ENCODE results near the gene CCDC152. TPM values are rescaled to one million over a fixed set of nuclear protein-coding genes. Genes with fewer than 3 reads are reported as not detected.

CCDC152 gene
- polyA plus RNA-seq, 1 donor (not counting 4 experiments of a cell fraction or from before 2014, with no cell fraction given): 0.71 TPM

- no peak for FAIRE-seq
- TF ChIP-seq, protein P1, sequence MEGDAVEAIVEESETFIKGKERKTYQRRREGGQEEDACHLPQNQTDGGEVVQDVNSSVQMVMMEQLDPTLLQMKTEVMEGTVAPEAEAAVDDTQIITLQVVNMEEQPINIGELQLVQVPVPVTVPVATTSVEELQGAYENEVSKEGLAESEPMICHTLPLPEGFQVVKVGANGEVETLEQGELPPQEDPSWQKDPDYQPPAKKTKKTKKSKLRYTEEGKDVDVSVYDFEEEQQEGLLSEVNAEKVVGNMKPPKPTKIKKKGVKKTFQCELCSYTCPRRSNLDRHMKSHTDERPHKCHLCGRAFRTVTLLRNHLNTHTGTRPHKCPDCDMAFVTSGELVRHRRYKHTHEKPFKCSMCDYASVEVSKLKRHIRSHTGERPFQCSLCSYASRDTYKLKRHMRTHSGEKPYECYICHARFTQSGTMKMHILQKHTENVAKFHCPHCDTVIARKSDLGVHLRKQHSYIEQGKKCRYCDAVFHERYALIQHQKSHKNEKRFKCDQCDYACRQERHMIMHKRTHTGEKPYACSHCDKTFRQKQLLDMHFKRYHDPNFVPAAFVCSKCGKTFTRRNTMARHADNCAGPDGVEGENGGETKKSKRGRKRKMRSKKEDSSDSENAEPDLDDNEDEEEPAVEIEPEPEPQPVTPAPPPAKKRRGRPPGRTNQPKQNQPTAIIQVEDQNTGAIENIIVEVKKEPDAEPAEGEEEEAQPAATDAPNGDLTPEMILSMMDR (optimal IDR thresholded peaks at IDR 0.05 in 1 of 3, IDR thresholded peaks at IDR 0.05 in 1 of 3, conservative IDR thresholded peaks at IDR 0.05 in 1 of 3; ENCODE audit: extremely low read depth in 1 of 3, insufficient read depth in 2 of 3, low read length in 3 of 3): no peak
- no peak for TF ChIP-seq EZH2 (IDR thresholded peaks at IDR 0.05; ENCODE audit: low read length)
- dilution Hi-C loops (cut with MboI; ENCODE audit: extremely low pct_ligation_motif_present, low sequenced_read_pairs): no loop called here
Measured at GRCh38 chr5:42825422-42826148, 69.0 kb downstream of the CCDC152 start.

GRCh38 chr5:42826757-42827515, 70.3 kb downstream of the CCDC152 start:
- TF ChIP-seq, protein P1 (optimal IDR thresholded peaks at IDR 0.05 in 1 of 3, IDR thresholded peaks at IDR 0.05 in 1 of 3, conservative IDR thresholded peaks at IDR 0.05 in 1 of 3; ENCODE audit: extremely low read depth in 1 of 3, insufficient read depth in 2 of 3, low read length in 3 of 3): no peak
- no peak for TF ChIP-seq EZH2 (IDR thresholded peaks at IDR 0.05; ENCODE audit: low read length)
- dilution Hi-C loops (cut with MboI; ENCODE audit: extremely low pct_ligation_motif_present, low sequenced_read_pairs): no loop called here

More at GRCh38 chr5:42825422-42826148, 69.0 kb downstream of the CCDC152 start:
- Histone ChIP-seq H3K9me1 (ENCODE audit: control insufficient read depth, extremely low read depth, insufficient read depth, low read length) (no peaks in the 10 kb centered on the region), H3K27ac (ENCODE audit: control insufficient read depth, insufficient read depth, low read length) (no peak overlapping the region), H3K9ac (ENCODE audit: control insufficient read depth, extremely low read depth, insufficient read depth, low read length) (no peak overlapping the region), H3K79me2 (ENCODE audit: control insufficient read depth, insufficient read depth, low read length) (no peaks in the 10 kb centered on the region), H2AFZ (ENCODE audit: control insufficient read depth, low read length) (no peak overlapping the region), H3K4me1 (ENCODE audit: control insufficient read depth, extremely low read depth, insufficient read depth, low read length) (no peaks in the 10 kb centered on the region), H3K4me3 (ENCODE audit: control insufficient read depth in 2 of 3, extremely low read depth in 1 of 3, insufficient read depth in 2 of 3, low read depth in 1 of 3, low read length in 3 of 3) (no peak overlapping the region), H3K9me3 (ENCODE audit: control insufficient read depth, low read depth, low read length) (no peaks in the 10 kb centered on the region), H4K20me1 (ENCODE audit: control insufficient read depth, extremely low read depth, insufficient read depth, low read length) (no peaks in the 10 kb centered on the region), H3K27me3 (ENCODE audit: control insufficient read depth, extremely low read depth, insufficient read depth, low read length) (peaks cover 2% of the 10 kb centered on the region), H3K36me3 (ENCODE audit: control insufficient read depth in 2 of 2, extremely low read depth in 1 of 2, insufficient read depth in 2 of 2, low read length in 2 of 2) (no peaks in the 10 kb centered on the region), H3K4me2 (ENCODE audit: control insufficient read depth, extremely low read depth, insufficient read depth, low read depth, low read length) (no peak overlapping the region)
- no peak for DNase-seq (ENCODE audit: low read depth, low spot score)

More at GRCh38 chr5:42826757-42827515, 70.3 kb downstream of the CCDC152 start:
- no peak for DNase-seq (ENCODE audit: low read depth, low spot score)
- Histone ChIP-seq H3K9ac (ENCODE audit: control insufficient read depth, extremely low read depth, insufficient read depth, low read length) (no peak overlapping the region), H3K79me2 (ENCODE audit: control insufficient read depth, insufficient read depth, low read length) (no peaks in the 10 kb centered on the region), H3K9me1 (ENCODE audit: control insufficient read depth, extremely low read depth, insufficient read depth, low read length) (no peaks in the 10 kb centered on the region), H3K4me3 (ENCODE audit: control insufficient read depth in 2 of 3, extremely low read depth in 1 of 3, insufficient read depth in 2 of 3, low read depth in 1 of 3, low read length in 3 of 3) (no peak overlapping the region), H3K27ac (ENCODE audit: control insufficient read depth, insufficient read depth, low read length) (no peak overlapping the region), H3K36me3 (ENCODE audit: control insufficient read depth in 2 of 2, extremely low read depth in 1 of 2, insufficient read depth in 2 of 2, low read length in 2 of 2) (no peaks in the 10 kb centered on the region), H3K4me2 (ENCODE audit: control insufficient read depth, extremely low read depth, insufficient read depth, low read depth, low read length) (no peak overlapping the region), H3K27me3 (ENCODE audit: control insufficient read depth, extremely low read depth, insufficient read depth, low read length) (peaks cover 2% of the 10 kb centered on the region), H3K4me1 (ENCODE audit: control insufficient read depth, extremely low read depth, insufficient read depth, low read length) (no peaks in the 10 kb centered on the region), H2AFZ (ENCODE audit: control insufficient read depth, low read length) (no peak overlapping the region), H3K9me3 (ENCODE audit: control insufficient read depth, low read depth, low read length) (no peaks in the 10 kb centered on the region), H4K20me1 (ENCODE audit: control insufficient read depth, extremely low read depth, insufficient read depth, low read length) (no peaks in the 10 kb centered on the region)
- no peak for FAIRE-seq
